HG02571 (cell line): ENCODE results near the gene VCAM1.
"Not testable (repeated sequence)": the region's sequence is repeated elsewhere in the genome, so short reads cannot be mapped to it uniquely, and the experiment has no call there.

Experiments used
- ATAC-seq: cut with Tn5 transposase; IDR thresholded peaks from one replicate; pipeline ENCODE4 v1.9.1; 2021; ENCODE audit warnings: mild to moderate bottlenecking, moderate library complexity; ENCODE audit not compliant: unreplicated experiment

Gene VCAM1, protein sequence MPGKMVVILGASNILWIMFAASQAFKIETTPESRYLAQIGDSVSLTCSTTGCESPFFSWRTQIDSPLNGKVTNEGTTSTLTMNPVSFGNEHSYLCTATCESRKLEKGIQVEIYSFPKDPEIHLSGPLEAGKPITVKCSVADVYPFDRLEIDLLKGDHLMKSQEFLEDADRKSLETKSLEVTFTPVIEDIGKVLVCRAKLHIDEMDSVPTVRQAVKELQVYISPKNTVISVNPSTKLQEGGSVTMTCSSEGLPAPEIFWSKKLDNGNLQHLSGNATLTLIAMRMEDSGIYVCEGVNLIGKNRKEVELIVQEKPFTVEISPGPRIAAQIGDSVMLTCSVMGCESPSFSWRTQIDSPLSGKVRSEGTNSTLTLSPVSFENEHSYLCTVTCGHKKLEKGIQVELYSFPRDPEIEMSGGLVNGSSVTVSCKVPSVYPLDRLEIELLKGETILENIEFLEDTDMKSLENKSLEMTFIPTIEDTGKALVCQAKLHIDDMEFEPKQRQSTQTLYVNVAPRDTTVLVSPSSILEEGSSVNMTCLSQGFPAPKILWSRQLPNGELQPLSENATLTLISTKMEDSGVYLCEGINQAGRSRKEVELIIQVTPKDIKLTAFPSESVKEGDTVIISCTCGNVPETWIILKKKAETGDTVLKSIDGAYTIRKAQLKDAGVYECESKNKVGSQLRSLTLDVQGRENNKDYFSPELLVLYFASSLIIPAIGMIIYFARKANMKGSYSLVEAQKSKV

DNA sequence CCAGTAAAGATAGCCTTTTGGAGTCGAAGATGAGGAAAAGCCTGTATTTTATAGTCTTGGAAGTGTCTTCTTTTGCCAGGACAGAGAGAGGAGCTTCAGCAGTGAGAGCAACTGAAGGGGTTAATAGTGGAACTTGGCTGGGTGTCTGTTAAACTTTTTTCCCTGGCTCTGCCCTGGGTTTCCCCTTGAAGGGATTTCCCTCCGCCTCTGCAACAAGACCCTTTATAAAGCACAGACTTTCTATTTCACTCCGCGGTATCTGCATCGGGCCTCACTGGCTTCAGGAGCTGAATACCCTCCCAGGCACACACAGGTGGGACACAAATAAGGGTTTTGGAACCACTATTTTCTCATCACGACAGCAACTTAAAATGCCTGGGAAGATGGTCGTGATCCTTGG lies at the start of gene VCAM1:
TSS of gene VCAM1 (plus strand) at position 253 of the 400 bp plus-strand sequence. CDS start at position 372, 119 bp downstream.
- ATAC-seq: peak; percentile 65

DNA sequence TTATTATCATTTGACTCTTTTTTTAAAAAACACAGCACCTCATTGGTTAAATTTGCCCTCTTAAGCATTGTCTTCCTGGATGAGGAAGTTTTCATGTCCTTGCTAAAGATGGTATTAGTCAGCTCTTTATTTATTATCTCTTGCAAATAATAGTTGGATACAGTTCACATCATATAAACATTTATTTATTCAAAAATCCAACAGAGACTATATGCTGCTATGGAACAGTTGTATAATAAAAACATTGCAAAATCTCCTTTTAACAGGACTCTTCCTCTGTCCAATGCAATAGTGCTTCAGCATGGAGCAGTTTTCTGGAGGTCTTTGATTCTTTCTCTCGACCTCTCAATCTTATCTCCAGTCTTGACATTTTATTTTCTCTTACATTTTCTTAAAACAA lies 49.5 kb upstream of the VCAM1 start:
- no peak for ATAC-seq

DNA sequence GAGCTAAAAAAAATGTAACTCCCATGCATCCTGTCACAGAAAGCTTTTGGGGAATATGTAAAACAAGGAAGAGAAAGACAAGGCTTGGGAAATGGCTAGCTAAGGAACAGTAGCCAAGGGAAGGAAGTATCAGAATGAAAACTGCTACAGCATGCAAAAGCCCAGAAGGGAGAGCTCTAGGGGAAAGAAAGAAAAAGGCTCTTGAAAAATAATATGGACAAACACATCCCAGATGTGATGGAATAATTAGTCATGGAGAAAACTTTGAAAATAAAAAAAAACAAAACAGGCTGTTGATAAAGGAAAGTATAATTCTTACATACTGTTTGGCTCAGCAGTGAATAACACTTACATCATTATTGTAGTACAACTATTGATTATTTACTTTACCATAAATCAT lies 47.9 kb upstream of the VCAM1 start:
- ATAC-seq: no peak

- ATAC-seq: no peak
Observed at GRCh38 chr1:100683448-100684349, 35.8 kb upstream of the VCAM1 start.

- no peak for ATAC-seq
Observed at GRCh38 chr1:100699744-100700143, 19.8 kb upstream of the VCAM1 start.

DNA sequence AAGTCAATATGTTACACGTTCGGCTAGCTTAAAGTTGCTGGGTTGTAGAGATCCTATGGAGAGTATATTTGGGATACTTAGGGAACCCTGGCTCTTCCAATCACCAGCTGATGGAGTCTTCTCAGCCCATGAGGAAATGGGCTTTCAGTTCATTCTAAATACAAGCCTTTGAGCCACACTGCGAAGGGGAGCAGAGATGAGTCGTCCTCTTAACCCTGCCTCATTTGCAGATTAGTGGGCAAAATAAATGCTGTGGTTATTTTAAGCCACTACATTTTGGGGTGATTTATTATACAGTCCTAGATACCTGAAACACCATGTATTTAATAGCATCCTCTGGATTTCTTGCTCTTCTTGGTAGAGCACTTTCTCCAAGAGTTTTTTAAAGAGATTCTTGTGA lies 19.0 kb upstream of the VCAM1 start:
- ATAC-seq: no peak

DNA sequence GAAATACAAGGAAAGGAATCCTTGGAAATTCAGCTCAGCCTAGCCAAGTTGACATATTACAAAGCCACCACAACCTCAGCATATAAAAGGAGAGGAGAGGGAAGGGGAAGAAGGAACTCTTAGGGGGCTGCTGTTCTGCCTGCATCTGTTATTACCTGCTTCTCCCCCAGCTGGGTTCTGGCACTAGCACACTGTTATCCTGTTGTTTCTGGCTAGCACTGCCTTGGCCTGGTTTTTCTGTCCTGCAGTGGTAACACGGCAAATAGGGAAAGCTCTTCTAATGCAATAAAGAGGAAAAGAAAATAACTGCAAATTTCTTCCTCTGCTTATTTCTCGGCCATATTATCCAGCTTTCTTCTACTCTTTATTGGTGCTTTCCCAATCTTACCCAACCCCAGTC lies 16.5 kb upstream of the VCAM1 start:
- ATAC-seq: no peak

DNA sequence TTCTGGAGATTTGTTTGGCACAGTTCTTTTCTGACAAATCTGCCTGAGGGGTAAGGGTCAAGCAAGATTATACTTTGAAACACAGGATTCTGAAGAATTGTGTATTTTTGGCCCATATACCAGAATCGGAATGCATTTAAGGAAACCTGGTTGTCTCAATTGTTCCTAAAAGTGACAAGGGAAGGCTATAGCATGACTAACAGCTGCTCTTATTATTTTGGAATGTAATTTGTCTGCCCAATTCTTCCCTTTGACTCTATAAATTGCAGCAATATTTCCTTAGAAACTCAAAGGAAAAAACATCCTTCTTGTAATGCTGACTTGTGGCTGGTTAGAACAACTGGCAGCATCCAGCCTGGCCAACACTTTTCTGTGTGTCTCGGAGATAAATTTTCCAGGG lies 15.8 kb upstream of the VCAM1 start:
- no peak for ATAC-seq

- ATAC-seq: no peak
Observed at GRCh38 chr1:100704473-100704872, 15.1 kb upstream of the VCAM1 start.

DNA sequence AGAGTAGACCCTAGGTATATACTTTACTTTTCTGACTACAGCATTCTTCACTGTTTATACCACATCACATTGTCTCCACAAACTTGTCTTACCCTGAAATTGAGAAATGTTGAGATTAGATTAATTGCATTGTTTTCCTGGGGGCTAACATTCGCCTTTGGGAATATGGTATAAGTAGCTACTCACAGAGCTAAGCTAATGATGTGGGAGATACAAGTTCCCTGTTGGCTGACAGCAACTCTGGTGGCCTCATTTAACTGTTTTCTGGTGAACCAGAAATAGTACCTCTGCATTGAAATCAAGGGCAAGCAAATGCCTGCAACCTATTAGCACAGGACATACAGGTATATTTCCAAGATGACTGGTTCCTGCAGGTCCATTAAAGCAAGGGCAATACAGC lies 13.2 kb upstream of the VCAM1 start:
- no peak for ATAC-seq

DNA sequence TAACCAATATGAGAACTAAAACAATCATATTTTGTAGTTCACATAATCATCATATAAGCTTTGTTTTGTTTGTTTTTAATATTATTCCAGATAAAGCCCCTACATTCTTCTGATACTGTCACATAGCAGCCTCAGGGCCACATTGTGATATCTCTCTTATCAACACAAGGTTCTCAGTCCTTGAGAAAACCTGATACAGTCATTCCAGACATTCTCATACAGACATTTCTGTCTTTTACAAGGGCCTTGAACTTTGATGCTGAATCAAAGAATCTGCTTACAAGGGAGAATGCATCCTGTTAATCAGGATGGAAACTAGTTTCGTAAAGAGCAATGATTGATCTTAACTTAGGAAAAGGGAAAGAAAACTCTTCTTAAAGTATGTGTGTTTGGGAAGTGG lies 12.7 kb upstream of the VCAM1 start:
- no peak for ATAC-seq

DNA sequence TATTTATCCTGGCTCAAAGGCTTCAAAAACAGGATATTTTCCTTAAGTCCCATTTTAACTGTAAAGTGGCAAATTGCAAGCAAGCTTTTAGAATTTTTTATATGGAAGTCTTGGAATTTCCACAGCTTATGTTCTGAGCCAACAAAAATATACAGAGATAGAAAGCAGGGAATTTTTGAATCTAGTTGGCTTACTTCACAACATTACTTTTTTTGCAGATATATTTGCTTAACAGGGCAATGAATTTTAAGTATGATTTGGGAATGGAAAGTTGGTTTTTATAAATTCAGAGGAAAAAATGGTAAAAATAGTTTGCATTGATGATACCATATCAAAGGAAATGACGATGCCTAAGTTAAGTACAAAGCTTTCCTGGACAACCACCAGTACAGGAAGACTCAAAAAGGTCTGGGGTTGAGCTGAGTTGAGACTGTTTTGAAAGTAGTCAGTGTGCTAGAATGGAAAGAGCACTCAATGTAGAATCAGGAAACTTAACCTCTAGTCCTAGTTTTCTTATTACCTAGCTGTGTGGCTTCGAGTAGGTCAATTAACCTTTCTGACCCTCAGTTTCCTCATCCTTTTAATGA lies 11.0 kb upstream of the VCAM1 start:
- no peak for ATAC-seq

DNA sequence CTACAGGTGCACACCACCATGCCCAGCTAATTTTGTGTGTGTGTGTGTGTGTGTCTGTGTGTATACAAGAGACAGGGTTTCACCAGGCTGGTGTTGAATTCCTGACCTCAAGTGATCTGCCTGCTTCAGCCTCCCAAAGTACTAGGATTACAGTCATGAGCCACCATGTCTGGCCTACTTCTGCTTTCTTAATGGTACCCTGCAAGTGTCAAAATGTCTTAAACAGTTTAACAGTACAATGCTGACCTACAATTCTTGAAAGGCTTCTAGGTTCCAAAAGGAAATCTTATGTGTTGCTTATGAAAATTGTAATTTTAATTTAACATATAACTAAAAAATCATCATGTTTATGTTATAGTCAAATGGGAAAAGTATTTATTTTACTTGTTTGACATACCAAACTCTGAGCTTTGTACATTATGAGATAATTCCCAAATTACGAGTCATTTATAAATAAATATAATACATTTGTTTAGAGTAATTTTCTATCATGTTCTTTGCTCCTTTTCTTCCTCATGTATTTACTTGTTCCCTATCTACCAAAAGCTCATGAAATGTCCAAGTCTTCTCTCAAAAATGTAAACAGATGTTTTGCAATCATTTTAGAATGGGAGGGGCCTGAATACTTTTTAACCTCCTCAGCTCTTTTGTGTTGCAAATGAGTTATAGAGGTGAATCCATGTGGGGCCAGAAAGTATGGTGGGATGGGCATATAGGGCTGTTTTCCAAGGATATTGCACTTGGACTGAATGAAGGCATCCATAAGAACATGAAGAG lies 8.4 kb upstream of the VCAM1 start:
- ATAC-seq: no peak

- not testable (repeated sequence) for ATAC-seq
Observed at GRCh38 chr1:100713027-100713426, 6.5 kb upstream of the VCAM1 start.

DNA sequence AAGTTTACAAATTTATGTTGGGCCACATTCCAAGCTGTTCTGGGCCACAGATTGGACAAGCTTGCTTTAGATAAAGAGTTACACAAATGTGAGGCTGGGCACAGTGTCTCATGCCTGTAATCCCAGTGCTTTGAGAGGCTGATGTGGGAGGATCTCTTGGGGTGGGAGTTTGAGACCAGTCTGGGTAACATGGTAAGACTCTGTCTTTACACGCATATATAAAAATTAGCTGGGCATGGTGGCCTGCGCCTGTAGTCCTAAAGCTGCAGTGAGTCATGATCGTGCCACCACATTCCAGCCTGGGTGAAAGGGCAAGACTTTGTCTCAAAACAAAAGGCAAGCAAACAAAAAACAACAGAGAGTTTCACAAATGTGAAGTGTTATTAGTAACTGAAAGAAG lies 5.9 kb upstream of the VCAM1 start:
- ATAC-seq: no peak

GRCh38 chr1:100714599-100714998 lies 4.9 kb upstream of the VCAM1 start:
- no peak for ATAC-seq

DNA sequence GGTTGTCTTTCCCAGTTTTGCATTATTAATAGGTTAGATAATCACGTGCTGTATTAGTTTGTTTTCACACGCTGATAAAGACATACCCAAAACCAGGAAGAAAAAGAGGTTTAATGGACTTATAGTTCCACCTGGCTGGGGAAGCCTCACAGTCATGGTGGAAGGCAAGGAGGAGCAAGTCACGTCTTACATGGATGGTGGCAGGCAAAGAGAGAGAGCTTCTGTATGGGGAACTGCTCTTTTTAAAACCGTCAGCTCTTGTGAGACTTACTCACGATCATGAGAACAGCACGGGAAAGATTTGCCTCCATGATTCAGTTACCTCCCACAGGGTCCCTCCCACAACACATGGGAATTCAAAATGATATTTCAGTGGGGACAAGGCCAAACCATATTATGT lies 2.3 kb upstream of the VCAM1 start:
- ATAC-seq: no peak

DNA sequence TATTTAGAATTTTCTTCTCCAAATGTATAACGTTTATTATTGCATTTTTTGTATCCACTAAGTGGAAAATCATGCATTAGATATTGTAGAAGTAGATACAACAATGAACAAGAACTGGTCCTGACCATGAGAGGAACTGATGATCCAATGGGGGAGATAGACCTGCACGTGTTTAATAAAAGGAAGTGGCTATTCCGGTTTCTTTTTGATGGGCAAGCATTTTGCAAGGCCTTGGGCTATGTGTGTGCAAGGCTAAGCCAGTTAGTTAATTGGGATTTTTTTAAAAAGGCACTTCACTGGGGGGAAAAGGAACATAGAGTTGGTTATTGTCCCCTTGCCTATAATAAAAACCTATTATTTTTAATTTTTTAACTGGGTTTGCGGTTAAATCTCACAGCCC lies 961 bp upstream of the VCAM1 start:
- no peak for ATAC-seq

DNA sequence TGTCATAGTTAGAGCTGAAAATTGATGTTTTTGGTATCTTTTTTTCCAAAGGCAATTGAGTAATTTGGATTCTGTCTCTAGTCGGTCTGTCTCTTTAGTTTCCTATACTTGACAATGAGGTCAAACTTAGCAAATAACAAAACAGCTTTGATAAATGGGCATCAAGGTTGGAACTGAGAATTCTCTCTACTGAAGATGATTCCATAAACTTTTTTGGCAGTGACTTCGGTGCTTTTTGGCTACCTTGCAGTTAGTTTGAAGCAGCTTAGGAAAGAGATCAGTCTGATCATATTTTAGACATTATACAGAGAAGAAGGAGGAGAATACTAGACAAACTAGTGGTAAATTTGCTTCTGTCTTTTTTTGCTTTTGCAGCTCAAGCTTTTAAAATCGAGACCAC lies 559 bp downstream of the VCAM1 start:
- ATAC-seq: no peak

DNA sequence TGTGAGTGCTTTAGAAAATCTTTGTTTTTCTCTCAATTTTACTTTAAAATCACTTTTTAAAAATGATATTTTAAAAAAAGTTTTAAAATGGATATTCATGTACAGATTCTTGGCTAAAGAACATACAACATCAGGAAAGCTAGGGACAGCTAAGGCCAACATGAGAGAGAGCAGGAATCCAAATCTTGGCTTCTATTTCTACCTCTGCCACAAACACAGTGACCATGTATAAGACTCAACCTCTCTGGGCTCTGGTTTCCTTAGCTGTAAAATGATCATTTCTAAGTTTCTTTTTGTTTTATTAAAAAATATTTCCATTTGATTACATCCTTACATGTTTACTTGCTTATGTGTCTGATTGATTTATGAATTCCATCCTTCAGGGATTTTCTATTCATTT lies 1.2 kb downstream of the VCAM1 start:
- ATAC-seq: no peak
